ENCODE results near the gene LINGO1.

The LINGO1 gene

GRCh38 chr15:77640615-77641014 is 7.9 kb upstream of the LINGO1 start:
- no peak for TF ChIP-seq CTCF (IDR thresholded peaks at IDR 0.05; ENCODE audit: insufficient read depth, low read depth, low read length, missing control alignments)
- H3K4me3 ChIP-seq (ENCODE audit: low read depth, low read length), result no peak overlapping the region

GRCh38 chr15:77639431-77639830 is 6.7 kb upstream of the LINGO1 start:
- H3K4me3 ChIP-seq (ENCODE audit: low read depth, low read length), result no peak overlapping the region
- no peak for TF ChIP-seq CTCF (IDR thresholded peaks at IDR 0.05; ENCODE audit: insufficient read depth, low read depth, low read length, missing control alignments)
- no peak for DNase-seq (ENCODE audit: low read depth)

More at GRCh38 chr15:77640615-77641014, 7.9 kb upstream of the LINGO1 start:
- DNase-seq (ENCODE audit: low read depth), result no peak

- TF ChIP-seq CTCF (IDR thresholded peaks at IDR 0.05; ENCODE audit: insufficient read depth, low read depth, low read length, missing control alignments), result no peak
- H3K4me3 ChIP-seq (ENCODE audit: low read depth, low read length), result no peak overlapping the region
- DNase-seq (ENCODE audit: low read depth), result no peak
Measured at GRCh38 chr15:77637851-77638692, 5.4 kb upstream of the LINGO1 start.

- TF ChIP-seq CTCF (IDR thresholded peaks at IDR 0.05; ENCODE audit: insufficient read depth, low read depth, low read length, missing control alignments), result no peak
- no peak overlapping the region for H3K4me3 ChIP-seq (ENCODE audit: low read depth, low read length)
- DNase-seq (ENCODE audit: low read depth), result no peak
Measured at GRCh38 chr15:77636209-77636608, 3.5 kb upstream of the LINGO1 start.

GRCh38 chr15:77634266-77634962 is 1.7 kb upstream of the LINGO1 start:
- DNase-seq (ENCODE audit: low read depth), result peak; percentile 76
- peak; percentile 70 for TF ChIP-seq CTCF (IDR thresholded peaks at IDR 0.05; ENCODE audit: insufficient read depth, low read depth, low read length, missing control alignments)
- no peak overlapping the region for H3K4me3 ChIP-seq (ENCODE audit: low read depth, low read length)

- no peak overlapping the region for H3K4me3 ChIP-seq (ENCODE audit: low read depth, low read length)
- no peak for DNase-seq (ENCODE audit: low read depth)
- TF ChIP-seq CTCF (IDR thresholded peaks at IDR 0.05; ENCODE audit: insufficient read depth, low read depth, low read length, missing control alignments), result no peak
Measured at GRCh38 chr15:77633913-77634265, 1.2 kb upstream of the LINGO1 start.
